Thoracic aorta (tissue), 2 donors: ENCODE measurements around the gene MCUR1. TPM values are rescaled to one million over a fixed set of nuclear protein-coding genes. Genes with fewer than 3 reads are reported as not detected.
"Not testable (repeated sequence)": the region's sequence is repeated elsewhere in the genome, so short reads cannot be mapped to it uniquely, and the experiment has no call there.

Source experiments
- ATAC-seq: fragments of 150-250 bp; one replicate; pipeline ENCODE4 v1.8.0; 2017; ENCODE audit warnings: low read depth; ENCODE audit not compliant: insufficient number of reproducible peaks, low FRiP score
- DNase-seq: peaks from one replicate; pipeline ENCODE4 v3.0.0-alpha.2; 2020; ENCODE audit warnings: low spot score
- H3K27ac ChIP-seq, 2 donors: fragments of 200-600 bp; sonication (generic); 1 replicate in 1 of 2; 2 replicates in 1 of 2; pipeline ENCODE4 v1.5.1; 2016; ENCODE audit warnings: mild to moderate bottlenecking in 2 of 2, moderate library complexity in 2 of 2
- H3K27me3 ChIP-seq: fragments of 200-600 bp; sonication (generic); replicated peaks from 2 replicates; pipeline ENCODE4 v1.6.0; 2016; ENCODE audit warnings: mild to moderate bottlenecking; ENCODE audit not compliant: insufficient read depth
- H3K36me3 ChIP-seq: fragments of 200-600 bp; sonication (generic); one replicate; pipeline ENCODE4 v1.5.1; 2016
- H3K4me1 ChIP-seq, 2 donors: fragments of 200-600 bp; sonication (generic); 1 replicate in 1 of 2; 2 replicates in 1 of 2; pipeline versions ENCODE4 v1.5.1 to v1.6.0; 2016; ENCODE audit warnings: low read depth in 2 of 2, mild to moderate bottlenecking in 1 of 2; ENCODE audit not compliant: control insufficient read depth in 1 of 2
- H3K4me3 ChIP-seq: fragments of 200-600 bp; sonication (generic); 2 replicates; pipeline ENCODE4 v1.5.1; 2016; ENCODE audit warnings: mild to moderate bottlenecking
- H3K9me3 ChIP-seq: fragments of 200-600 bp; sonication (generic); 2 replicates; pipeline ENCODE4 v1.5.1; 2016
- CTCF ChIP-seq: fragments of 200-600 bp; sonication (generic); IDR thresholded peaks from one replicate; pipeline ENCODE4 v1.5.1; 2019; ENCODE audit warnings: antibody characterized with exemption
- total RNA-seq, 2 donors: library from RNA; depleted of rRNA; stranded (reverse); fragments of >200 nt; gene quantifications; one replicate each; pipeline versions ENCODE4 v1.1.0 to v1.2.3, GENCODE V29; 2016

Gene MCUR1
- total RNA-seq, 2 donors from 2014 or later = 9.5 to 12.2 TPM

GRCh38 chr6:13834790-13835189, 20.4 kb upstream of the MCUR1 start:
- Histone ChIP-seq H3K4me3 (no peak overlapping the region), H3K36me3 (no peaks in the 10 kb centered on the region), H3K27me3 (no peaks in the 10 kb centered on the region), H3K4me1 (no peaks in the 10 kb centered on the region), H3K27ac (no peak overlapping the region), H3K9me3 (no peaks in the 10 kb centered on the region)
- TF ChIP-seq CTCF = no peak
- ATAC-seq = no peak
- DNase-seq = no peak

- H3K4me3 ChIP-seq, H3K9me3 ChIP-seq: not testable (repeated sequence)
These were observed 19.7 kb upstream of the MCUR1 start for GRCh38 chr6:13834018-13834417.

GRCh38 chr6:13832778-13833177, 18.4 kb upstream of the MCUR1 start:
- Histone ChIP-seq H3K27me3 (no peaks in the 10 kb centered on the region), H3K9me3 (no peaks in the 10 kb centered on the region), H3K4me1 (no peaks in the 10 kb centered on the region), H3K27ac (no peak overlapping the region), H3K36me3 (no peaks in the 10 kb centered on the region), H3K4me3 (no peak overlapping the region)
- no peak for ATAC-seq
- no peak for DNase-seq
- TF ChIP-seq CTCF = no peak

More at GRCh38 chr6:13834018-13834417, 19.7 kb upstream of the MCUR1 start:
- DNase-seq, ATAC-seq, H3K27ac ChIP-seq, H3K4me1 ChIP-seq, H3K36me3 ChIP-seq, H3K27me3 ChIP-seq: not testable (repeated sequence)

- TF ChIP-seq CTCF = no peak
- no peaks in the 10 kb centered on the region for H3K9me3 ChIP-seq
- H3K4me3 ChIP-seq = no peak overlapping the region
- no peaks in the 10 kb centered on the region for H3K36me3 ChIP-seq
- H3K4me1 ChIP-seq = no peaks in the 10 kb centered on the region
- H3K27me3 ChIP-seq = no peaks in the 10 kb centered on the region
- H3K27ac ChIP-seq = no peak overlapping the region
- ATAC-seq = no peak
- DNase-seq = no peak
These were observed 17.3 kb upstream of the MCUR1 start for GRCh38 chr6:13831615-13832014.

GRCh38 chr6:13830803-13831202, 16.4 kb upstream of the MCUR1 start:
- DNase-seq = no peak
- H3K27me3 ChIP-seq = no peaks in the 10 kb centered on the region
- ATAC-seq = no peak

GRCh38 chr6:13829419-13829818, 15.1 kb upstream of the MCUR1 start:
- H3K9me3 ChIP-seq, H3K4me3 ChIP-seq, H3K4me1 ChIP-seq, DNase-seq, ATAC-seq, H3K27ac ChIP-seq, H3K36me3 ChIP-seq, H3K27me3 ChIP-seq: not testable (repeated sequence)

More at GRCh38 chr6:13830803-13831202, 16.4 kb upstream of the MCUR1 start:
- no peak for TF ChIP-seq CTCF
- Histone ChIP-seq H3K27ac (no peak overlapping the region), H3K9me3 (no peaks in the 10 kb centered on the region), H3K4me3 (no peak overlapping the region), H3K36me3 (no peaks in the 10 kb centered on the region), H3K4me1 (no peaks in the 10 kb centered on the region)

GRCh38 chr6:13828656-13829301, 14.4 kb upstream of the MCUR1 start:
- not testable (repeated sequence) for DNase-seq, H3K4me1 ChIP-seq, H3K36me3 ChIP-seq, ATAC-seq, H3K4me3 ChIP-seq, H3K9me3 ChIP-seq, H3K27ac ChIP-seq, H3K27me3 ChIP-seq
